AG10803 (cell line): ENCODE measurements around the gene EFHC2.

Source experiments
- DNase-seq: peaks from one replicate; pipeline ENCODE4 v3.0.0; 2010; ENCODE audit warnings: low read depth
- H3K4me3 ChIP-seq: 2 replicates; pipeline ENCODE4 v1.5.1; 2011; ENCODE audit warnings: mild to moderate bottlenecking, low read length, control low read depth
- TF ChIP-seq, protein P1 (sequence below): conservative IDR thresholded peaks from 2 replicates; pipeline ENCODE4 v1.5.1; 2011; ENCODE audit warnings: mild to moderate bottlenecking, low read length, control low read depth, inconsistent platforms

Gene EFHC2

GRCh38 chrX:44344194-44344593 is 722 bp upstream of the EFHC2 start:
- TF ChIP-seq, protein P1, sequence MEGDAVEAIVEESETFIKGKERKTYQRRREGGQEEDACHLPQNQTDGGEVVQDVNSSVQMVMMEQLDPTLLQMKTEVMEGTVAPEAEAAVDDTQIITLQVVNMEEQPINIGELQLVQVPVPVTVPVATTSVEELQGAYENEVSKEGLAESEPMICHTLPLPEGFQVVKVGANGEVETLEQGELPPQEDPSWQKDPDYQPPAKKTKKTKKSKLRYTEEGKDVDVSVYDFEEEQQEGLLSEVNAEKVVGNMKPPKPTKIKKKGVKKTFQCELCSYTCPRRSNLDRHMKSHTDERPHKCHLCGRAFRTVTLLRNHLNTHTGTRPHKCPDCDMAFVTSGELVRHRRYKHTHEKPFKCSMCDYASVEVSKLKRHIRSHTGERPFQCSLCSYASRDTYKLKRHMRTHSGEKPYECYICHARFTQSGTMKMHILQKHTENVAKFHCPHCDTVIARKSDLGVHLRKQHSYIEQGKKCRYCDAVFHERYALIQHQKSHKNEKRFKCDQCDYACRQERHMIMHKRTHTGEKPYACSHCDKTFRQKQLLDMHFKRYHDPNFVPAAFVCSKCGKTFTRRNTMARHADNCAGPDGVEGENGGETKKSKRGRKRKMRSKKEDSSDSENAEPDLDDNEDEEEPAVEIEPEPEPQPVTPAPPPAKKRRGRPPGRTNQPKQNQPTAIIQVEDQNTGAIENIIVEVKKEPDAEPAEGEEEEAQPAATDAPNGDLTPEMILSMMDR, result no peak
- H3K4me3 ChIP-seq, result no peak overlapping the region
- no peak for DNase-seq

- DNase-seq, result no peak
- peak overlapping the region; percentile 58; the same call in 1 of the 2 replicates for H3K4me3 ChIP-seq
Observed at GRCh38 chrX:44342866-44343265, 606 bp downstream of the EFHC2 start.

GRCh38 chrX:44338361-44338760 is 5.1 kb downstream of the EFHC2 start:
- DNase-seq, result no peak
- no peak overlapping the region for H3K4me3 ChIP-seq
- TF ChIP-seq, protein P1, result no peak

More at GRCh38 chrX:44342866-44343265, 606 bp downstream of the EFHC2 start:
- TF ChIP-seq, protein P1, result no peak

DNA sequence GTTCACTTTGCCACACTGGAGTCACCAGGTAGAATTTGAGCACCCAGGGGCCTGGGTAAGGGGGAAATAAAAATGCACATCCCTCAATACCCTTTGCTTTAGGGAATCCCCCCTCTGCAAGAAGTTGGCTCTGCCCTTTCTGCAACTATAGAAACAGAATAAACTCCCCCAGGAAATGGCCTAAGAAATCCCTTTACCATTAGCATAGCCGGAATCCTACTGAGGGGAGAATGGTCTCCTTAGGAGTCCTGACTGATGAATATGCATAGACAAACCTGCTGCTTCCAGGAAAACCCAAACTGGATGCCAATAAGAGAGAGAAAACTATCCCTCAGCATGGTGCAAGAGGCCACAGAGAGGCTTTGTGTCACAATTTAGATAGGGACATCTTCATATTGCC is 11.0 kb downstream of the EFHC2 start:
- no peak for DNase-seq
- no peak overlapping the region for H3K4me3 ChIP-seq
- TF ChIP-seq, protein P1, result no peak

DNA sequence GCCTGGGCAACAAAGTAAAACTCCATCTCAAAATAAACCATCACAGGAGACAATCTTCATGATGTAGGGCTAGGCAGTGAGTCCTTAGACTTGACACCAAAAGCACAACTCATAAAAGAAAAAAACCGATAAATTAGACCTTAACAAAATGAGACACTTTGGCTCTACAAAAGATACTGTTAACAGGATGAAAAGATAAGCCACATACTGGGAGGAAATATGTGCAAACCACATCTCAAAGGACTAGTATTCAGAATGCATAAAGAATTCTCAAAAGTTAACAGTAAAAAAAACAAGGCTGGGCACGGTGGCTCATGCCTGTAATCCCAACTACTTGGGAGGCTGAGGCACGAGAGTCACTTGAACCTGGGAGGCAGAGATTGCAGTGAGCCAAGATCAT is 13.2 kb downstream of the EFHC2 start:
- DNase-seq, result no peak
- H3K4me3 ChIP-seq, result no peak overlapping the region
- TF ChIP-seq, protein P1, result no peak

- no peak for DNase-seq
- TF ChIP-seq, protein P1, result no peak
- H3K4me3 ChIP-seq, result no peak overlapping the region
Observed at GRCh38 chrX:44319550-44319949, 23.9 kb downstream of the EFHC2 start.

DNA sequence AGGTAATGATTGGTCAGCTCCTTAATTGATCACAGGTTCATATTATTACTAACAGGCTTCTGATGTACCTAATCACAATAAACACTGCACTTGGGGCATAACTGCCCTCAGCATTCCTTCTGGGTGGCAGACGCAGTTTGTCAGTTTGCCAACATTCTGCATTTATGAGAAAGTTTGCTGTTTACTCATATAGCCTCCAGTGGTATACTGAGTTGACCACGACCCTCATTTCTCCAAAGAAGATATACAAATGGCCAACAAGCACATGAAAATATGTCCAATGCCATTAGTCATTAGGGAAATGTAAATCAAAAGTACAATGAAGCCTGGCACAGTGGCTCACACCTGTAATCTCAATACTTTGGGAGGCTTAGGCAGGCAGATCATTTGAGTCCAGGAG is 26.3 kb downstream of the EFHC2 start:
- no peak for DNase-seq
- H3K4me3 ChIP-seq, result no peak overlapping the region
- TF ChIP-seq, protein P1, result no peak
